ENCODE results near the gene GPR84. TPM values are rescaled to one million over a fixed set of nuclear protein-coding genes. Genes with fewer than 3 reads are reported as not detected.

GPR84 gene
- total and polyA plus RNA-seq, 2 of the 13 experiments (the other 11 are each of a cell fraction or from before 2014, with no cell fraction given): not detected

- Histone ChIP-seq H3K4me3 (replicated peaks in 1 of 3; ENCODE audit: insufficient read depth in 1 of 3, low read depth in 2 of 3, low read length in 3 of 3) (no peak overlapping the region), H4K20me1 (ENCODE audit: insufficient read depth, low read length) (no peaks in the 10 kb centered on the region), H3K36me3 (replicated peaks in 1 of 2; ENCODE audit: control insufficient read depth in 1 of 2, insufficient read depth in 2 of 2, low read length in 2 of 2) (no peaks in the 10 kb centered on the region), H3K27ac (ENCODE audit: extremely low read length, insufficient read depth, low read length) (no peak overlapping the region), H3K79me2 (ENCODE audit: insufficient read depth, low read length) (no peaks in the 10 kb centered on the region), H3K9me3 (ENCODE audit: low read length) (no peaks in the 10 kb centered on the region), H3K27me3 (ENCODE audit: control insufficient read depth in 1 of 2, insufficient read depth in 2 of 2, low read length in 2 of 2) (peaks cover 0 to 3% of the 10 kb centered on the region in 2 experiments; a peak in 2 of 5 replicates), H2AFZ (ENCODE audit: low read length) (no peak overlapping the region), H3K9ac (ENCODE audit: insufficient read depth, low read depth, low read length) (no peak overlapping the region), H3K4me1 (ENCODE audit: insufficient read depth, low read length) (no peaks in the 10 kb centered on the region), H3K4me2 (ENCODE audit: low read depth, low read length) (no peak overlapping the region)
- TF ChIP-seq FOXP1 (IDR thresholded peaks at IDR 0.05) (no peak), FOXP1 (CRISPR knock-in tag; IDR thresholded peaks at IDR 0.05) (no peak), HMGA1 (CRISPR knock-in tag; conservative IDR thresholded peaks at IDR 0.05) (no peak), GRHL1 (CRISPR knock-in tag; conservative IDR thresholded peaks at IDR 0.05) (no peak), E2F1 (CRISPR knock-in tag; IDR thresholded peaks at IDR 0.05) (no peak), ZNF691 (CRISPR knock-in tag; IDR thresholded peaks at IDR 0.05; ENCODE audit: borderline replicate concordance, low read depth) (no peak)
- WGBS (ENCODE audit: low lambda C conversion rate): 51% methylated on average over 7 of the region's 7 CpGs
- no peak for DNase-seq (ENCODE audit: low spot score)
- intact Hi-C loops (cut with micrococcal nuclease; ENCODE audit: unreplicated experiment) (no loop called here), in situ Hi-C loops (cut with HindIII; ENCODE audit: extremely low pct_ligation_motif_present, low pct_unique_long_range_greater_than_20kb) (no loop called here)
- ATAC-seq: no peak
- no peak for FAIRE-seq
- no TSS peak for BruUV-seq (replicated peaks)
- POLR2A ChIA-PET: no interaction called here
- CTCF ChIA-PET (ENCODE audit: low intra/inter-chr PET ratio, low total read pairs): no interaction called here
Observed at GRCh38 chr12:54405573-54405972, 41.3 kb upstream of the GPR84 start.
